Endothelial cell of hepatic sinusoid (primary cell): ENCODE measurements around the gene KIFAP3.
"Not testable (repeated sequence)": the region's sequence is repeated elsewhere in the genome, so short reads cannot be mapped to it uniquely, and the experiment has no call there.

Experiments used
- in situ Hi-C: cut with HindIII; loops from 2 replicates; pipeline ENCODE4 v1.10.0; 2017; ENCODE audit warnings: low sequenced_read_pairs

KIFAP3 gene

GRCh38 chr1:170074250-170075157 lies at the start of gene KIFAP3:
TSS of gene KIFAP3 (minus strand) at chr1:170074695. CDS start at chr1:170074467, 228 bp downstream.
- in situ Hi-C loops, result no loop called here

- in situ Hi-C loops, result no loop called here
Observed at GRCh38 chr1:170122366-170122765, 47.9 kb upstream of the KIFAP3 start.

DNA sequence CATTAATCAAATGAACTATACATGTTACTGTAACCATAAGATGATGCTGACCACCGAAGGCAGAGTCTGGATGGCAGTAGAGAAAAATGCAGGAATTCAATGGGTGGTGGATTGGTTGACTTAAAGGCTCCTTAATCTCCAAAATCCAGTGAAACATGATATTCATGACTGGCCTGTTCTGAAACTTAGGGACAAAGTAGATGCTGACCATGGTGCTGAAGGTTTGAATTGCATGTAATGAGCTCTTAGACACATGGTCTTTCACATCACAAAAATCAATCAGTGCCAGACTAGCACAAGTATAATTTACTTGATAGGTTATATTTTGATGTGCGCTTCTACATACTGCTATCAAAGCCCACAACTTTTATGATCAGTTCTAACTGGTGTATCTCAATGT lies 40.4 kb upstream of the KIFAP3 start:
- in situ Hi-C loops, result no loop called here

DNA sequence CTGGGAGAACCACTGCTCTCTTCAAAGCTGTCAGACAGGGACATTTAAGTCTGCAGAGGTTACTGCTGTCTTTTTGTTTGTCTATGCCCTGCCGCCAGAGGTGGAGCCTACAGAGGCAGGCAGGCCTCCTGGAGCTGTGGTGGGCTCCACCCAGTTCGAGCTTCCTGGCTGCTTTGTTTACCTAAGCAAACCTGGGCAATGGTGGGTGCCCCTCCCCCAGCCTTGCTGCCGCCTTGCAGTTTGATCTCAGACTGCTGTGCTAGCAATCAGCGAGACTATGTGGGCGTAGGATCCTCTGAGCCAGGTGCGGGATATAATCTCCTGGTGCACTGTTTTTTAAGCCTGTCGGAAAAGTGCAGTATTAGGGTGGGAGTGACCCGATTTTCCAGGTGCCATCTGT lies 38.6 kb upstream of the KIFAP3 start:
- in situ Hi-C loops, result not testable (repeated sequence)

GRCh38 chr1:170097449-170097948 lies 23.0 kb upstream of the KIFAP3 start:
- in situ Hi-C loops, result no loop called here

DNA sequence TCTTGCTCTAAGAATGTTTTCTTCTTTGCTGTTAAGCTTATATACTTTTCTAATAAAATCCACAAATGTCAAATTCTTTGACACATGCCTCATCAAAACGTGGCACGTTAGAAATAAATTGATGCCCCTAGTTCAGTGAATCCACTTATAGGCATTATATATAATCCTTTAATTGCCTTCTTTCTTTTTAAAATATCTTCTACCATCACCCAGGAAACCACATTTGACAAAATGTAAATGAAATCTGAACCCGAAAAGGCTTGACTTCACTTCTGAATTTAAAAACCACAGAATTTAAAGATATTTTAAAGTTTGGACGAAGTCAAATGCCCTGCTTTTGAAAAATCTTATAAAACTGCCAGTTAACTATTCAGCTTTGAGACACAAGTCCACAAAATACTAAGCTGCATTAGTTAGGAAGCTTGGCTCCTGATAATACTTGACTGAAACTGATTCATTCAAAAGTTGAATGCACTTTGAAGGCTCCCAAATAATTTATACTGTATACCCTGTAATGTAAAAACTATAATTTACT lies 22.4 kb upstream of the KIFAP3 start:
- in situ Hi-C loops, result no loop called here

DNA sequence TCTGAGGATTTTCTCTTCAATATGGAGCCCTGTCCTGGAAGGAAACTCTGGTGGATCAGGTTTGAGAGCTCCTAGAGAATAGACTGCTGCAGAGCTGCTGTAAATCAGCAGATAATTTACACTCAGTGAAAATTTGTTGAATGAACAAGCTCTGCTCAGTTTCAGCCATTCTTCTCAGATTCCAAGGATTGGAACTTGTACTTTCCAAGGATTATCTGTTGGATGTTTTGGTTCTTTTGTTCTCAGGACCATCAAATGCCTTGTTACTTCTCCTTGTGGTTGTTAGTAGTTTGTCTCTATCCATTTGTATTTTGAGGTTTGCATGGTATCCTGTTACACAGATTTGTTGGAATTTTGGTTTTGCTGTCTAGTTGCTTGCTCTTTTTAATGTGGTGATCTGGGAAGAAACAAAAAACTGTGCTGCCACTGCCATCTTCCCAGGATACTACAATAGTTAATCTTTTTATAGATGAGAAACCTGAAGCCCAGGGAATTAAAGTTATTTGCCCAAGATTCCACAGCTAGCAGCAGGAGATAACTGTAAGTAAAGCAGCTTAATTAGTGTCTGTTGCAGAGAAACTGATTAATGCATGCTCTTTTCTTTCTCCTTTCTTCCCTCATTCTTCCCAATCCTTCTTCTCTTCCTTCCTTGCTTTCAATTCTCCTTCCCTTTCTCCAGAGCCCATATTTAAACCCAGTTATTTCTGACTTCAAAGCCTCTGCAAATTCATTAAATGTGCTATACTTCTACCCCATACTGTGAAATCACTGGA lies 21.7 kb upstream of the KIFAP3 start:
- in situ Hi-C loops, result no loop called here

DNA sequence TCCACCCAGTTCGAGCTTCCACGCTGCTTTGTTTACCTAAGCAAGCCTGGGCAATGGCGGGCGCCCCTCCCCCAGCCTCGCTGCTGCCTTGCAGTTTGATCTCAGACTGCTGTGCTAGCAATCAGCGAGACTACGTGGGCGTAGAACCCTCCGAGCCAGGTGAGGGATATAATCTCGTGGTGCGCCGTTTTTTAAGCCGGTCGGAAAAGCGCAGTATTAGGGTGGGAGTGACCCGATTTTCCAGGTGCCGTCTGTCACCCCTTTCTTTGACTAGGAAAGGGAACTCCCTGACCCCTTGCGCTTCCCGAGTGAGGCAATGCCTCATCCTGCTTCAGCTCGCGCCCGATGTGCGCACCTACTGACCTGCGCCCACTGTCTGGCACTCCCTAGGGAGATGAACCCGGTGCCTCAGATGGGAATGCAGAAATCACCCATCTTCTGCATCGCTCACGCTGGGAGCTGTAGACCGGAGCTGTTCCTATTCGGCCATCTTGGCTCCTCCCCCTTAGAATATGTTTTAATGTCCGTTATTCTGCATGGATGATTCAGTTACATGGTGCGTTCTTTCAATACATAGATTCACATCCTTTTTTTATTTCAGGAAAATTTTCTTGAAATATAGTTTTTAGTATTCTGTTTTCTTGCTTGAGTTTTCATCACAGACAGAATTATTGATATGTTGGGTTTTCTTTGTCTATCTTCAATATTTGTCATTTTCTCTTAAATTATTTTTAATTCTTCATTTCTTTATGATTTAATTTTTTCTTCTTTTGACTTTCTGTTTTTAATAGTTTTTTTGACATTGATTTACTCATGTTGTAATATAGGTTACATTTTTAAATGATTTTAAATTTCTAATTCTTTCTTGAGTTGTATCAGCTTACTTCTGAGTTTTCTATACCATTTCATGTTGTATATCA lies 20.5 kb upstream of the KIFAP3 start:
- in situ Hi-C loops, result not testable (repeated sequence)

- in situ Hi-C loops, result no loop called here
Observed at GRCh38 chr1:170086399-170087032, 12.0 kb upstream of the KIFAP3 start.

GRCh38 chr1:170085091-170085490 lies 10.6 kb upstream of the KIFAP3 start:
- in situ Hi-C loops, result no loop called here

GRCh38 chr1:170078610-170079189 lies 4.2 kb upstream of the KIFAP3 start:
- in situ Hi-C loops, result no loop called here

GRCh38 chr1:170077926-170078325 lies 3.4 kb upstream of the KIFAP3 start:
- in situ Hi-C loops, result no loop called here

DNA sequence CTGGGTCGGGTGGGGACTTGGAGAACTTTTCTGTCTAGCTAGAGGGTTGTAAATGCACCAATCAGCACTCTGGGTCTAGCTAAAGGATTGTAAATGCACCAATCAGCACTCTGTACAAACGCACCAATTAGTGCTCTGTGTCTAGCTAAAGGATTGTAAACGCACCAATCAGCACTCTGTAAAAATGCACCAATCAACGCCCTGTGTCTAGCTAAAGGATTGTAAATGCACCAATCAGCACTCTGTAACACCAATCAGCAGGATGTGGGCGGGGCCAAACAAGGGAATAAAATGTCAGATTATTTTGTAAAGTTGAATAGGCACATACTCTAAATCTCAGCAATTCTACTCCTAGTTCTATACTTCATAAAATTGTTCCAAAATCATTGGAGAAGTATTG lies 2.5 kb upstream of the KIFAP3 start:
- in situ Hi-C loops, result not testable (repeated sequence)

- in situ Hi-C loops, result no loop called here
Observed at GRCh38 chr1:170076199-170076598, 1.7 kb upstream of the KIFAP3 start.

- in situ Hi-C loops, result no loop called here
Observed at GRCh38 chr1:170075186-170075585, 691 bp upstream of the KIFAP3 start.

DNA sequence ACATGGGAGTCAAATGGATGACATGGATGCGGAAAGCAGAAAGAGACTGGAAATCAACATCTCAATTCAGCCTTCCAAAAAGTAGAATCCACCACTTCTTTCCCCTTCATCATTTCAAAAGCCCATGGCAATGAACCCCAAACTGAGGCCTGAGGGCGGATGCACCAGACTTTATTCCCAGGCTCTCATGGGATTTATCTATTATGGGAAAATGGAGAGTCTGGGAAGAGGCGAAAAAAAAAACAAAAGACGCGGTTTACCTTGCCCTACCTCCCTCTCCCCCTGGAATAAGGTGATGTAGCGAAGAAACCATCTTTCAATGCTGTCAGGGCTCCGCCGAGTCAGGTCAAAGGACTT lies 624 bp downstream of the KIFAP3 start:
- in situ Hi-C loops, result no loop called here

DNA sequence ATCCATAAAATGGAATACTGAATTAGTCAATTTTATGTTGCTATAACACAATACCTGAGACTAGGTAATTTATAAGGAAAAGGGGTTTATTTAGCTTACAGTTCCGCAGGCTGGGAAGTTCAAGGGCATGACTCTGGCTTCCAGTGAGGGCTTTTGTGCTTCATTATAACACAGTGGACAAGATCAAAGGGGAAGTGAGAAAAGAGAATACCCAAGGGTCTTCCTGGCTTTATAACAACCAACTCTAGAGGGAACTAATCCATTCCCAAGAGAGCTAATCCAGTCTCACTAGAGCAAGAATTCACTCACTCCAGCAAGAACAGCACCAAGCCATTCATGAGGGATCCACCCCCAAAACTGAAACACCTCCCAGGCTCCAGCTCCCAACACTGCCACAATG lies 3.1 kb downstream of the KIFAP3 start:
- in situ Hi-C loops, result no loop called here

GRCh38 chr1:170068923-170069322 lies 5.6 kb downstream of the KIFAP3 start:
- in situ Hi-C loops, result no loop called here

- in situ Hi-C loops, result no loop called here
Observed at GRCh38 chr1:170067253-170067819, 7.2 kb downstream of the KIFAP3 start.
